Measurements from ENCODE around the gene SH3RF3.

SH3RF3 gene

GRCh38 chr2:109510136-109511028 is 381.4 kb downstream of the SH3RF3 start:
- peak; percentile 40 to 95 (median 80) for DNase-seq

GRCh38 chr2:109511168-109511567 is 382.2 kb downstream of the SH3RF3 start:
- DNase-seq = no peak
- intact Hi-C loops (cut with DNase I) = no loop called here

More at GRCh38 chr2:109510136-109511028, 381.4 kb downstream of the SH3RF3 start:
- intact Hi-C loops (cut with DNase I) = no loop called here

- intact Hi-C loops (cut with DNase I) = no loop called here
- no peak for DNase-seq
Observed at GRCh38 chr2:109512076-109512475, 383.1 kb downstream of the SH3RF3 start.

GRCh38 chr2:109513230-109513629 is 384.2 kb downstream of the SH3RF3 start:
- intact Hi-C loops (cut with DNase I) = no loop called here
- DNase-seq = no peak

- intact Hi-C loops (cut with DNase I) = no loop called here
- peak in 5 of 10 donors; percentile 38 to 90 (median 46) for DNase-seq
Observed at GRCh38 chr2:109513749-109514588, 385.0 kb downstream of the SH3RF3 start.

GRCh38 chr2:109514857-109515256 is 385.9 kb downstream of the SH3RF3 start:
- intact Hi-C loops (cut with DNase I) = no loop called here
- peak in 1 of 10 donors; percentile 27 for DNase-seq

GRCh38 chr2:109516445-109517117 is 387.6 kb downstream of the SH3RF3 start:
- DNase-seq = peak in 2 of 10 donors; percentile 61 to 69
- intact Hi-C loops (cut with DNase I) = no loop called here

- intact Hi-C loops (cut with DNase I) = no loop called here
- DNase-seq = peak in 2 of 10 donors; percentile 53 to 86
Observed at GRCh38 chr2:109517118-109517889, 388.3 kb downstream of the SH3RF3 start.

- peak in 2 of 10 donors; percentile 6 to 9 for DNase-seq
- intact Hi-C loops (cut with DNase I) = no loop called here
Observed at GRCh38 chr2:109519513-109519912, 390.5 kb downstream of the SH3RF3 start.

- intact Hi-C loops (cut with DNase I) = no loop called here
- DNase-seq = peak in 2 of 10 donors; percentile 44 to 55
Observed at GRCh38 chr2:109521233-109522062, 392.4 kb downstream of the SH3RF3 start.

- DNase-seq = peak in 2 of 10 donors; percentile 30 to 35
- intact Hi-C loops (cut with DNase I) = no loop called here
Observed at GRCh38 chr2:109522063-109522374, 393.0 kb downstream of the SH3RF3 start.

GRCh38 chr2:109523121-109523520 is 394.1 kb downstream of the SH3RF3 start:
- intact Hi-C loops (cut with DNase I) = no loop called here

GRCh38 chr2:109523536-109524361 is 394.7 kb downstream of the SH3RF3 start:
- DNase-seq = peak in 3 of 10 donors; percentile 16 to 70 (median 62)
- intact Hi-C loops (cut with DNase I) = no loop called here

More at GRCh38 chr2:109523121-109523520, 394.1 kb downstream of the SH3RF3 start:
- peak in 3 of 10 donors; percentile 3 to 60 (median 35) for DNase-seq

GRCh38 chr2:109525836-109526235 is 396.8 kb downstream of the SH3RF3 start:
- intact Hi-C loops (cut with DNase I) = no loop called here
- DNase-seq = peak in 2 of 10 donors; percentile 41 to 64

- DNase-seq = peak in 2 of 10 donors; percentile 34 to 36
- intact Hi-C loops (cut with DNase I) = no loop called here
Observed at GRCh38 chr2:109526442-109526970, 397.5 kb downstream of the SH3RF3 start.

- DNase-seq = peak in 2 of 10 donors; percentile 13 to 66
- intact Hi-C loops (cut with DNase I) = no loop called here
Observed at GRCh38 chr2:109527079-109527478, 398.1 kb downstream of the SH3RF3 start.

- intact Hi-C loops (cut with DNase I) = no loop called here
- DNase-seq = peak in 2 of 10 donors; percentile 59 to 68
Observed at GRCh38 chr2:109527846-109528705, 399.1 kb downstream of the SH3RF3 start.
